ENCODE measurements around the gene FOXE3. TPM values are rescaled to one million over a fixed set of nuclear protein-coding genes. Genes with fewer than 3 reads are reported as not detected.

The FOXE3 gene
- total RNA-seq, 1 experiment from 2014 or later: 0.46 TPM

- DNase-seq (ENCODE audit: low read depth, low spot score): no peak
- Histone ChIP-seq H3K4me1 (ENCODE audit: control insufficient read depth, insufficient read depth, low read length) (no peaks in the 10 kb centered on the region), H3K27ac (ENCODE audit: low read length) (no peak overlapping the region), H3K4me3 (ENCODE audit: low read depth in 2 of 2, low read length in 2 of 2) (no peak overlapping the region), H3K36me3 (ENCODE audit: control insufficient read depth, insufficient read depth, low read length) (no peaks in the 10 kb centered on the region), H3K27me3 (ENCODE audit: control insufficient read depth, insufficient read depth, low read length) (peaks cover 15% of the 10 kb centered on the region), H3K9me3 (ENCODE audit: control insufficient read depth, insufficient read depth, low read depth, low read length) (no peaks in the 10 kb centered on the region)
- ChIA-PET CTCF (interaction anchor here (0.7 kb wide), 1 partner anchor 80 kb away, joined by 3 read pairs; no protein-coding TSS in a partner anchor), POLR2A (no interaction called here)
- no TSS peak for BruUV-seq (replicated peaks)
- in situ Hi-C loops (cut with HindIII; ENCODE audit: low pct_unique_long_range_greater_than_20kb, low sequenced_read_pairs) (no loop called here), intact Hi-C loops (cut with micrococcal nuclease; ENCODE audit: unreplicated experiment) (no loop called here)
- no peak for ATAC-seq
- TF ChIP-seq CTCF (IDR thresholded peaks at IDR 0.05) (no peak), REST (IDR thresholded peaks at IDR 0.05; ENCODE audit: insufficient read depth in 1 of 2, low read depth in 2 of 2, low read length in 1 of 2) (no peak), POLR2AphosphoS5 (IDR thresholded peaks at IDR 0.05; ENCODE audit: low read depth, low read length) (no peak), SIN3A (IDR thresholded peaks at IDR 0.05; ENCODE audit: borderline replicate concordance, insufficient read depth, low read depth, low read length) (no peak), TCF7L2 (IDR thresholded peaks at IDR 0.05; ENCODE audit: low read depth, low read length) (no peak)
These were observed 44.4 kb downstream of the FOXE3 start for GRCh38 chr1:47460456-47460855.

GRCh38 chr1:47465605-47466004 lies 49.5 kb downstream of the FOXE3 start:
- ATAC-seq (no peak), DNase-seq (ENCODE audit: low read depth, low spot score) (no peak)
- BruUV-seq (replicated peaks): no TSS peak
- Histone ChIP-seq H3K27me3 (ENCODE audit: control insufficient read depth, insufficient read depth, low read length) (peaks cover 12% of the 10 kb centered on the region), H3K4me3 (ENCODE audit: low read depth in 2 of 2, low read length in 2 of 2) (no peak overlapping the region), H3K4me1 (ENCODE audit: control insufficient read depth, insufficient read depth, low read length) (no peaks in the 10 kb centered on the region), H3K27ac (ENCODE audit: low read length) (no peak overlapping the region), H3K9me3 (ENCODE audit: control insufficient read depth, insufficient read depth, low read depth, low read length) (no peaks in the 10 kb centered on the region), H3K36me3 (ENCODE audit: control insufficient read depth, insufficient read depth, low read length) (no peaks in the 10 kb centered on the region)
- TF ChIP-seq CTCF (IDR thresholded peaks at IDR 0.05) (no peak), POLR2AphosphoS5 (IDR thresholded peaks at IDR 0.05; ENCODE audit: low read depth, low read length) (no peak), REST (IDR thresholded peaks at IDR 0.05; ENCODE audit: insufficient read depth in 1 of 2, low read depth in 2 of 2, low read length in 1 of 2) (no peak), SIN3A (IDR thresholded peaks at IDR 0.05; ENCODE audit: borderline replicate concordance, insufficient read depth, low read depth, low read length) (no peak)
- POLR2A ChIA-PET: no interaction called here
- CTCF ChIA-PET: no interaction called here
- intact Hi-C loops (cut with micrococcal nuclease; ENCODE audit: unreplicated experiment): no loop called here
- in situ Hi-C loops (cut with HindIII; ENCODE audit: low pct_unique_long_range_greater_than_20kb, low sequenced_read_pairs): no loop called here

Other genes starting within 250 kb of the FOXE3 start
- not detected for gene PDZK1IP1, start 226.2 kb upstream of the FOXE3 start, total RNA-seq (2021; ENCODE audit: unreplicated experiment)
- gene TAL1, start 184.1 kb upstream of the FOXE3 start, total RNA-seq (2021; ENCODE audit: unreplicated experiment): 0.05 TPM
- gene STIL, start 102.1 kb upstream of the FOXE3 start, total RNA-seq (2021; ENCODE audit: unreplicated experiment): 31.6 TPM
- gene CMPK1, start 82.5 kb upstream of the FOXE3 start, total RNA-seq (2021; ENCODE audit: unreplicated experiment): 85.1 TPM
- 2.2 TPM for gene FOXD2, start 21.8 kb downstream of the FOXE3 start, total RNA-seq (2021; ENCODE audit: unreplicated experiment)